Mucosa of descending colon (tissue), 3 donors: ENCODE results near the gene GABRD. TPM values are rescaled to one million over a fixed set of nuclear protein-coding genes. Genes with fewer than 3 reads are reported as not detected.

Experiments used
- ATAC-seq: fragments of 200-7000 bp; cut with Tn5 transposase; one replicate; pipeline ENCODE4 v1.9.1; 2020; ENCODE audit warnings: mild to moderate bottlenecking, moderate library complexity
- DNase-seq, 3 donors: peaks; one replicate each; pipeline ENCODE4 v3.0.0-alpha.2; 2020
- H3K36me3 ChIP-seq: fragments of 200-600 bp; one replicate; pipeline ENCODE4 v1.8.0; 2021; ENCODE audit warnings: low read depth, mild to moderate bottlenecking
- H3K4me1 ChIP-seq: fragments of 200-600 bp; one replicate; pipeline ENCODE4 v1.8.0; 2021; ENCODE audit warnings: low read depth, mild to moderate bottlenecking
- H3K4me3 ChIP-seq: fragments of 200-600 bp; one replicate; pipeline ENCODE4 v1.8.0; 2021; ENCODE audit warnings: mild to moderate bottlenecking
- H3K9me3 ChIP-seq: fragments of 200-600 bp; one replicate; pipeline ENCODE4 v1.8.0; 2021; ENCODE audit warnings: mild to moderate bottlenecking
- intact Hi-C, 2 donors: fragments of 100-400 bp; cut with DNase I in 1 of 2; cut with micrococcal nuclease in 1 of 2; formaldehyde crosslinking; loops; one replicate each; pipeline versions ENCODE4 v1.11.0 to v1.11.1; 2022; cut with DNase I, micrococcal nuclease
- total RNA-seq, 3 donors: library from RNA; stranded (reverse); fragmentation: NEBNext Ultra II Directional in 2 of 3; extraction: Animal tissue kit (Norgen Biotek cat#: 25700) in 2 of 3; gene quantifications; one replicate each; pipeline versions ENCODE4 v1.2.1 to v1.2.4, GENCODE V29; 2021 to 2023
- TF ChIP-seq, protein P1 (sequence below): fragments of 200-600 bp; IDR thresholded peaks from one replicate; pipeline ENCODE4 v1.8.0; 2022; ENCODE audit warnings: antibody characterized with exemption, mild to moderate bottlenecking
- donor health status: DM: no; HTN: no; CAD: no; lungs with moderate emphysema.
- donor health status: DM: no; HTN: no; CAD: no.
- donor health status: DM: no; HTN: yes; CAD: no.

Gene GABRD
- total RNA-seq, 3 donors from 2014 or later: not detected

DNA sequence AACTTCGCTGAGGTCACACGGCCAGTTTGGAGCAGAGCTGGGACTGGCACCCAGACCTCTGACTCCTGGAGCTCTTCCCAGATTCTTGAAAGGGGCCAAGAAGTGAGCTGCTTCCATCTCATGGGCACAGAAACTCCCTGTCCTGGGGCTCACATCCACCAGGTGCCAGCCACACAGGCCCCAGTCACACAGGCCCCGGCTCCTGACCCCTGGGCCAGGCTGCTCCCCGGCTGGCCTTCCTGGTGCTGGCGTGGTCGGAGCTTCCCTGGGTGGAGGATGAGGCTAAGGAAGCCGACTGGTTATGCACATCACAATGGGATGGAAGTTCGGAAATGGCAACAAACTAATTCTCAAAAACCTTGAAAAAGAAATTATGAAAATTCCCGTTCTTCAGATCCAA lies 3.0 kb upstream of the GABRD start:
- DNase-seq (no peak), ATAC-seq (no peak)
- Histone ChIP-seq H3K4me3 (no peak overlapping the region), H3K9me3 (no peaks in the 10 kb centered on the region), H3K36me3 (no peaks in the 10 kb centered on the region), H3K4me1 (peaks cover 5% of the 10 kb centered on the region)
- TF ChIP-seq, protein P1, sequence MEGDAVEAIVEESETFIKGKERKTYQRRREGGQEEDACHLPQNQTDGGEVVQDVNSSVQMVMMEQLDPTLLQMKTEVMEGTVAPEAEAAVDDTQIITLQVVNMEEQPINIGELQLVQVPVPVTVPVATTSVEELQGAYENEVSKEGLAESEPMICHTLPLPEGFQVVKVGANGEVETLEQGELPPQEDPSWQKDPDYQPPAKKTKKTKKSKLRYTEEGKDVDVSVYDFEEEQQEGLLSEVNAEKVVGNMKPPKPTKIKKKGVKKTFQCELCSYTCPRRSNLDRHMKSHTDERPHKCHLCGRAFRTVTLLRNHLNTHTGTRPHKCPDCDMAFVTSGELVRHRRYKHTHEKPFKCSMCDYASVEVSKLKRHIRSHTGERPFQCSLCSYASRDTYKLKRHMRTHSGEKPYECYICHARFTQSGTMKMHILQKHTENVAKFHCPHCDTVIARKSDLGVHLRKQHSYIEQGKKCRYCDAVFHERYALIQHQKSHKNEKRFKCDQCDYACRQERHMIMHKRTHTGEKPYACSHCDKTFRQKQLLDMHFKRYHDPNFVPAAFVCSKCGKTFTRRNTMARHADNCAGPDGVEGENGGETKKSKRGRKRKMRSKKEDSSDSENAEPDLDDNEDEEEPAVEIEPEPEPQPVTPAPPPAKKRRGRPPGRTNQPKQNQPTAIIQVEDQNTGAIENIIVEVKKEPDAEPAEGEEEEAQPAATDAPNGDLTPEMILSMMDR: no peak
- intact Hi-C loops: no loop called here

DNA sequence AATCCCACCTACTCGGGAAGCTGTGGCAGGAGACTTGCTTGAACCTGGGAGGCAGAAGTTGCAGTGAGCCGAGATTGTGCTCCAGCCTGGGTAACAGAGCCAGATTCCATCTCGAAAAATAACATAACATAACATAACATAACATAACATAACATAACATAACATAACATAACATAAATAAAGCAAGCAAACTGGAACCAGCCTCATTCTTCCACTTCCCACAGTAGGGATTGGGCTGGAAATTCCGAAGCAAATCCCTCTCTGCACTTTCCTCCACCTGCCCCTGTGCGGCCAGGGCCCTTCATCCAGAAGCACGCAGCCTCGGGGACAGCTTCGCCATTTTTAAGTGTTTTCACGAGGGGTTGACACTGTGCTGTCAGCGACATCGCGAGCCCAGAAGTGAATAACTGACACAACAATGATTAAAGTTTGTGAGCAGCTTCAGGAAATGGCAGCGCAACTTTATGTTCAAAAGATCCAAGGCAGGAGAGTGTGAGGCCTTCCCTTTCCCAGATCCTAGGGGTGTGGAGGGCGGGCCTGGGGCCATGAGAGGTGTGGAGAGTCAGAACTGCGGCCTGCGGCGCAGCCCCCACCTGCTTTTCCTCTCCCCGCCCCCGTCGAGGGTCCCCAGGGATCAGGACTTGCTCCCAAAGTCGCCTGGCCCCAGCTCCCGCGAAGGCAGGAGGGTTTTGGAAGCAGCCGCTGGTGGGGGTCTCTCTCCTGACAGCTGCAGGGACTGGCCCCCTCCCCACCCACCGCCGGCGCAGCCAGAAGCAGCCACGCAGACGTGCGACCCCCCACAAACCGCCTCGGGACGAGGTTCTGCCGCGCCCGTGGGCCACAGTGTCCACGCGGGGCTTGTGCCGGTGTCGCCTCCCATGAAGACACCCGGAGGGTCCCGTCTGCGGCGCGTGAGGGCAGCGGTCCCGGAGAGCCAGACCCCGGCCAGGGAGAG lies 651 bp upstream of the GABRD start:
- Histone ChIP-seq H3K36me3 (no peaks in the 10 kb centered on the region), H3K9me3 (no peaks in the 10 kb centered on the region), H3K4me3 (no peak overlapping the region), H3K4me1 (peaks cover 5% of the 10 kb centered on the region)
- intact Hi-C loops: no loop called here
- TF ChIP-seq, protein P1: no peak
- no peak for ATAC-seq
- DNase-seq: peak in 1 of 3 donors; percentile 41

DNA sequence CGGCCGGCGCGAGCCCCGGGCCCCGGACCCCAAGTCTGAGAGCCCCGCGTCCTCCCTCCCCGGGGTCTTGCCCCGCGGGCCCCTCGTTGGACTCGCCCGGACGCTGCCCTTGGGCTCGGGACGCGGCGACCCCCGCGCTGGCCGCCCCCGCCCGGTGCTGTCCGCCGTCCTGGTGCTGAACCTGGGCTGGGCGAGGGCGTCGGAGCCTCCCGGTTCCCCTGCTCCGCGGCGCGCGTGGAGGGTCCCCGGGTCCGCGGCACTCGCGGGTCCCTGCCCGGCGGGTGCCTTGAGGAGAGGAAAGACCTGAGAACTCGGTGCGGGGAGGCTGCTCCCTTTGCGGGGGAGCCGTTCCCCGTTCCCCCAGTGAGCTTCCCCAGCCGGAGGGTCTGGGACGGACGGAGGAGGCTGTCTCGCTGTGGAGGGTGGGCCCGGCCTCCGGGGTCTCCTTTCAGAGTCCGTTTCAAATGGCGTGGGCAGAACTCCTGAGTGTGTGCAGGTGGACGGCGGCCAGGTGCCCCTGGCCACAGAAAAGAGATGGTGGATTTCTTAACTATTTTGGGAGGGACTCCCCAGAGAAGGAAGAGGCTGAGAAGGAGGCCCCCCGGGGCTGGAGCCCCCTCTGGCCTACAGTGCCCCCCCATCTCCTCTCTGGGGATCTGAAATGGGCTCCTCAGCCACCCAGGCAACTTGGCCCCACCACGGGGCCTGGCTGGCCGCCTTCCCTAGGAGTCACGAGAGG lies 595 bp downstream of the GABRD start:
- Histone ChIP-seq H3K4me3 (no peak overlapping the region), H3K9me3 (no peaks in the 10 kb centered on the region), H3K4me1 (peaks cover 5% of the 10 kb centered on the region), H3K36me3 (no peaks in the 10 kb centered on the region)
- no peak for DNase-seq
- TF ChIP-seq, protein P1: no peak
- intact Hi-C loops: no loop called here
- no peak for ATAC-seq

DNA sequence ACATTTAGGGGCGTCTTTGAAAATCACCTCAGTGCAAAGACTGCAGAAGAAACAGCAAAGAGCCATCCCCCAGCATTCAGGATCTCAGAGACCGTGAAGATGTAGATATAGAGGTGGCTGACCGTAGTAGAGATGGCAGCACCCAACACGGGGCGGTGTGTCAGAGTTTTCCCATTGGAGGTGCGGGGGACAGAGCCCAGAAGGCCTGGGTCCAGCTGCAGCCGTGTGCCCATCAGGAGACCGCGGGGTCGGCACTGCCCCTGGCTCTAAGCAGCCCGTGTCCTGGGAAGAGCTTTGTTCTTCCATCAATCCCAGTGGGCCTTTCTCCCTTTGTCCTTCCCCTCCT lies 1.1 kb downstream of the GABRD start:
- Histone ChIP-seq H3K36me3 (no peaks in the 10 kb centered on the region), H3K9me3 (no peaks in the 10 kb centered on the region), H3K4me3 (no peak overlapping the region), H3K4me1 (peaks cover 5% of the 10 kb centered on the region)
- intact Hi-C loops: no loop called here
- no peak for DNase-seq
- no peak for ATAC-seq
- TF ChIP-seq, protein P1: no peak

DNA sequence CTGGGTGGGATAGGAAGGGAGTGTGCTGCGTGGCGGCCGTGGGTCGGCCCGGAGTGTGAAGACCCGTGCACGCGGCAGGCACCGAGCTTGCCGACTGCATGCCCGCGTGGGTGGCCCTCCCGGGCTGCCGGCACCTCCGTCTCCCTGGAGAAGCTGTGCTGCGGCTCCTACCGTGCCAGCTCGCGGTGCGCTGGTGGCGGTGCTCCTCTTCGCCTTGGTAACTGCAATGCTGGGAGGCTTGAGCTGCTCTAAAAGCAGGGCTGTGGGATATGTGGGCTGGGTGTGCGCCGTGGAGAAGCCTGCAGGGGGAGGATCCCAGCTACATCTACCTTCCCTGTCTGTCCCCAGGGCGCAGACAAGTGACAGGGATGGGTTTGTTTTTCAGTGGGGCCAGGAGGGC lies 2.4 kb downstream of the GABRD start:
- ATAC-seq (no peak), DNase-seq (no peak)
- TF ChIP-seq, protein P1: no peak
- Histone ChIP-seq H3K36me3 (no peaks in the 10 kb centered on the region), H3K9me3 (no peaks in the 10 kb centered on the region), H3K4me1 (peaks cover 5% of the 10 kb centered on the region), H3K4me3 (no peak overlapping the region)
- intact Hi-C loops: no loop called here
